HuH-7 (cell line): ENCODE data around the gene KRTAP4-3.
"Not testable (repeated sequence)": the region's sequence is repeated elsewhere in the genome, so short reads cannot be mapped to it uniquely, and the experiment has no call there.

Source experiments
- DNase-seq: peaks from one replicate; pipeline ENCODE4 v3.0.0; 2011; ENCODE audit warnings: low spot score

Gene KRTAP4-3

DNA sequence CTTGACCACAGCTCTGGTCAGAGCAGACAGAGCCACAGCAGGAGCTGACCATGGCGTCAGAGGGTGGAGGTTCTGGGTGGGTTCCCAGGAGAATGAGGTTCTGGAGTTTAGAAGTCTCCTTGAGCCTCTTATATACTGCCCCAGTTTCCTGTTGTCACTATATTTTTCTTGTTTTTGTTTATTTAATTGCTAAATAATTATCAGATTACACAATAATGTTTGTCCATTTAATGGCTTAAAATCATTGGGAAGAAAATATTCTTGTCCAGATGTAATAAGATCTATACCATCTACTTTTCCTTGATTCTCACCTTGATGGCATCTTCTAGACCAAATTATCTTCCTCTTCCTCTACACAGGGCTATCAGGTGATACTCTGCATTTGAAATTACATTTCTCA is at the start of gene KRTAP4-3:
TSS of gene KRTAP4-3 (minus strand) at position 101 of the 400 bp plus-strand sequence. CDS start at position 52, 49 bp downstream.
- no peak for DNase-seq

DNA sequence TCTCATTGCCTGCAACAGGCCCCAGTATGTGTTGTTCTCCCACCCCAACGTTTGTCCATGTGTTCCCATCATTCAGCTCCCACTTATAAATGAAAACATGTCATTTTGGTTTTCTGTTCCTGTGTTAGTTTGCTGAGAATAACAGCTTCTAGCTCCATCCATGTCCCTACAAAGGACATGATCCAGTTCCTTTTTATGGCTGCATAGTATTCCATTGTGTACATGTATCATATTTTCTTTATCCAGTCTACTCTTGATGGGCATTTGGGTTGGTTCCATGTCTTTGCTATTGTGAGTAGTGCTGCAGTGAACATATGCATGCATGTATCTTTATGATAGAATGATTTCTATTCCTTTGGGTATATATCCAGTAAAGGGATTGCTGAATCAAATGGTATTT is 47.7 kb upstream of the KRTAP4-3 start:
- no peak for DNase-seq

DNA sequence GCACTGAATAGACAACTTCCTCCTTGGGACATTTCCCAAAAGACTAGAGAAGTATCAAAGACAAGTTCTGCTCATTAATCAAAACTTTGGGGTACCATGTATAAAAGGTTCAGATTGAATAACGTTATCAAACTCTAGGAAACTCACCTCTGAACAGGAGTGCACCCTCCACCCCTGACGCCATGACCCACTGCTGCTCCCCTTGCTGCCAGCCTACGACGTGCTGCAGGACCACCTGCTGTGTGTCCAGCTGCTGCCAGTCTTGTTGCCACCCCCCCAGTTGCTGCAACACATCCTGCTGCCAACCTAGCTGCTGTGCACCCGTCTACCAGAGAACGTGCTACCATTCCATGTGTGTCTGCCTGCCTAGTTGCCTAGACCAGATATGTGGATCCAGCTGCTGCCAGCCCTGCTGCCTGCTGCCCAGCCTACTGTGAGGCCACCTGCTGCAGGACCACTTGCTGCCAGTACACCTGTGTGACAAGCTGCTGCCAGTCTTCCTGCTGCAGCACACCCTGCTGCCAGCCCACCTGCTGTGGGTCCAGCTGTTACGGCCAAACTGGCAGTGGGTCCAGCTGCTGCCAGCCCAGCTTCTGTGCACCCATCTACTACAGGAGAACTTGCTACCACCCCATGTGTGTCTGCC is 44.6 kb upstream of the KRTAP4-3 start:
- no peak for DNase-seq

DNA sequence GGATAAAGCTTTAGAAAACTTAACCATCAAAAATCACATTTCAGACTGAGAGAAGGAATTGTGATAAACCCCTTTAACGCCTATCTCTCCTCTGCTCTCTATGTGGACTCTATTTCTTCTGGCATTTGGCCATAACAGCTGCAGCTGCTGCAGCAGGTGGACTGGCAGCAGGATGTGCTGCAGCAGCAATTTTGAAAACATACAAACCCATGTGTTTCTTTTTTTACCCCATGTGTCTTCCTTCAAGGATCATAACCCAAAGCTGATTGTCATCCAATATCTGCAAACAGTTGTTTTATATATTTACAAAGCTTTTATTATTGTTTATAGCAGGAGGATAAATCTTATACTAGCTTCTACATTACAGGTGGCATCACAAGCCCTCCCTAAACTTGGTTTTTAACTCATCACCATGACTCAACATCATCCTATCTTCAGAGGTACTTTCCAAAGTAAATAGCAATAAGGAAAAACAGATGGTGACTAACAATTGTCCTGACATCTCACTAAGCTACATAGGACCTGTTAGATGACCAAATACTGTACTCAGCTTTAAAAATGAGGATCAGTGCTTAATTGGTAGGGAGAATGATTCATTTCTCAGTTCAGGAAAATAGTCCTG is 43.9 kb upstream of the KRTAP4-3 start:
- no peak for DNase-seq

DNA sequence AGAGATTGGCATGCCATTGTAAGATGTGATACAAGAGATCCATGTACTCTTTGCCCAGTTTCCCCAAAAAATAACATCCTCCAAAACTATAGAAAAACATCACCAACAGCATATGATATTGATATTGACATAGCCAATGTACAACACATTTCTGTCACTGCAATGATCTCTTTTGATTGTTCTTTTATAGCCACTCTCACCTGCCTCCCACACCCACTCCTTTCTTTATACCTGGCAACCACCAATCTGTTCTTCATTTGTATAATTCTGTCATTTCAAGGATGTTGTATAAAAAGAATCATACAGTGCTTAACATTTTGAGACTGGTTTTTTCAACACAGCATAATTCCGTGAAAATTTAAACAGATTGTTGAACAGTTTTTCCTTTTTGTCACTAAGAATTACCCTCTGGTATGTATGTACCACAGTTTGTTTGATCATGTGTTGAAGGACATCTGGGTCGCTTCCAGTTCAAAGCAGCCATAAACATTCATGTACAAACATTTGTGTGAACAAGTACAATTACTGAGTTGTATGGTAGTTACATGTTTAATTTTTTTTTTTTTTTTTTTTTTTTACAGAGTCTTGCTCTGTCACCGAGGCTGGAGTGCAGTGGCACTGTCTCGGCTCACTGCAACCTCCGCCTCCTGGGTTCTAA is 31.5 kb upstream of the KRTAP4-3 start:
- no peak for DNase-seq

DNA sequence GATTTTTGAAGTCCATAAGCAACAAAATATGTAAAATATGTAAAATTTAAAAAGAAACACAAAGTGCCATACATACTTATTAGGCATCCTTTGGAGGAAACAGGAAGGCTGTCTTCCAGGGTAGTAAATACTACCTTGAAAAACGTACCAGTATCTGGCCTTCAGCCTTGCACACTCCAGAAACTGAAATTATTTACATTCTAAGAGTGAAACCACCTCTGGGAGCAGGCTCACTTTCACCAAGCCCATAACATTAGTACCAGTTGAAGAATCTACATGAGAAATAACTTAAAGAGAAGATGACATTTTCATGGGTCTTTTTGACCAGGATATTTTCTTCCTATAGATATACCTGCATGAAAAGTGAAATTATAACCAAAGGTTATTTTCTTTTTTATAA is 28.0 kb upstream of the KRTAP4-3 start:
- no peak for DNase-seq

DNA sequence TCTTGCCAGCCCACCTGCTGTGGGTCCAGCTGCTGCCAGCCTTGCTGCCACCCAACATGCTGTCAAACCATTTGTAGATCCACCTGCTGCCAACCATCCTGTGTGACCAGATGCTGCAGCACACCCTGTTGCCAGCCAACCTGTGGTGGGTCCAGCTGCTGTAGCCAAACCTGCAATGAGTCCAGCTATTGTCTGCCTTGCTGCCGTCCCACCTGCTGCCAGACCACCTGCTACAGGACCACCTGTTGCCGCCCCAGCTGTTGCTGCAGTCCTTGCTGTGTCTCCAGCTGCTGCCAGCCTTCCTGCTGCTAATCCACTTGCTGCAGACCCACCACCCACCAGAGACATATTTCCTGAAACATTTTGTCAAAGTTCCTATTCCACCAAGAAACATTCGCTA is 22.3 kb upstream of the KRTAP4-3 start:
- DNase-seq, result no peak

DNA sequence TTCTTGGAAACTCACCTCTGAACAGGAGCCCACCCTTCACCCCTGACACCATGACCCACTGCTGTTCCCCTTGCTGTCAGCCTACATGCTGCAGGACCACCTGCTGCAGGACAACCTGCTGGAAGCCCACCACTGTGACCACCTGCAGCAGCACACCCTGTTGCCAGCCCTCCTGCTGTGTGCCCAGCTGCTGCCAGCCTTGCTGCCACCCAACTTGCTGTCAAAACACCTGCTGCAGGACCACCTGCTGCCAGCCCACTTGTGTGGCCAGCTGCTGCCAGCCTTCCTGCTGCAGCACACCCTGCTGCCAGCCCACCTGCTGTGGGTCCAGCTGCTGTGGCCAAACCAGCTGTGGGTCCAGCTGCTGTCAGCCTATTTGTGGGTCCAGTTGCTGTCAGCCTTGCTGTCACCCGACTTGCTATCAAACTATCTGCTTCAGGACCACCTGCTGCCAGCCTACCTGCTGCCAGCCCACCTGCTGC is 21.9 kb upstream of the KRTAP4-3 start, which contains the start of gene KRTAP9-1:
TSS of gene KRTAP9-1 (plus strand) at position 51 of the 482 bp plus-strand sequence. CDS start at position 51, 0 bp downstream.
- DNase-seq, result not testable (repeated sequence)

DNA sequence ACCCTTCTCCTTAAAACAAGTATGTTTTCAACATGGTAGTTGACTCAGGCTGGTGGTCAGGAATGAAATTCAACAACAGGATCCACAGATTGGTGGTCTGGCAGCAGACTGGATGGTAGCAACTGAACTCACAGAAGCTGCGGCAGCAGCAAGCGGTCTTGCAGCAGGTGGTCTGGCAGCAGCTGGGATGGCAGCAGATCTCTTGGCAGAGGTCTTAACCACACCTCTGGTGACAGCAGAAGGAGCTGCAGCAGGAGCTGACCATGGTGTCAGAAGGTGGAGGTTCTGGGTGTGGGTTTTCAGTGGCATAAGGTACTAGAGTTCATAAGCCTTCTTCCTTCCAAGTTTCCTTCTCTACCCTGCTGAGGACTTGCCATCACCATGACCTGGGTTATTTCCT is 18.9 kb upstream of the KRTAP4-3 start:
- DNase-seq, result no peak

DNA sequence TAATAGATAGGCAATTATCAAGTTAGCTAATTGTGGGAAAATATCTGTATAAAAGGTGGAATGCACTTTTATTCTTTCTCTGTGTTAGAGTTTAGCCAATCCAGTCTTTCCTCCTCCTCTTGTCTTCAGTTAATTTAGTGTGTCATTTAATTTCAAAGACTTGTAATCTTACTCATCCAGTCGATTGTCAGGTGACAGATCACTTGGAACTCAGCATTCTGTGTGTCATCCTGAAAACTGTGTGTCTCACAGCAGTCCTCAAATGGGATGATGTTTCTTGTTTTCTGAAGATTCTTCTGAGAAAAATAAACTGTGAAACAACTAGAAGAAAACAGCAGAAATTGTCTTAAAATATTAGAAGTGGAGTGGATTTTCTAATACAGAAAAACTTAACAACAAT is 17.0 kb upstream of the KRTAP4-3 start:
- no peak for DNase-seq

DNA sequence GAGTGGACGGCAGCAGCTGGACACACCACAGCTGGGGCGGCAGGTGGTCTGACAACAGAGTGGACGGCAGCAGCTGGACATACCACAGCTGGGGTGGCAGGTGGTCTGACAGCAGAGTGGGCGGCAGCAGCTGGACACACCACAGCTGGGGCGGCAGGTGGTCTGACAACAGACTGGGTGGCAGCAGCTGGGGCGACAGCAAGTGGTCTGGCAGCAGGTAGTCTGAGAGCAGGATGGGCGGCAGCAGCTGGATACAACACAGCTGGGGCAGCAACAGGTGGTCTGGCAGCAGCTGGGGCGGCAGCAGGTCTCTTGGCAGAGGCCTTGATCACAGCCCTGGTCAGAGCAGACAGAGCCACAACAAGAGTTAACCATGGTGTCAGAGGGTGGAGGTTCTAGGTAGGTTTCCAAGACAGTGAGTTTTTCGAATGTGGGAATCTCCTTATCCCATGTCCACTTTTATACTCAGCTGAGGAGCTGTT is 16.5 kb upstream of the KRTAP4-3 start, which contains the start of gene KRTAP4-1:
TSS of gene KRTAP4-1 (minus strand) at position 432 of the 482 bp plus-strand sequence. CDS start at position 375, 57 bp downstream.
- no peak for DNase-seq

DNA sequence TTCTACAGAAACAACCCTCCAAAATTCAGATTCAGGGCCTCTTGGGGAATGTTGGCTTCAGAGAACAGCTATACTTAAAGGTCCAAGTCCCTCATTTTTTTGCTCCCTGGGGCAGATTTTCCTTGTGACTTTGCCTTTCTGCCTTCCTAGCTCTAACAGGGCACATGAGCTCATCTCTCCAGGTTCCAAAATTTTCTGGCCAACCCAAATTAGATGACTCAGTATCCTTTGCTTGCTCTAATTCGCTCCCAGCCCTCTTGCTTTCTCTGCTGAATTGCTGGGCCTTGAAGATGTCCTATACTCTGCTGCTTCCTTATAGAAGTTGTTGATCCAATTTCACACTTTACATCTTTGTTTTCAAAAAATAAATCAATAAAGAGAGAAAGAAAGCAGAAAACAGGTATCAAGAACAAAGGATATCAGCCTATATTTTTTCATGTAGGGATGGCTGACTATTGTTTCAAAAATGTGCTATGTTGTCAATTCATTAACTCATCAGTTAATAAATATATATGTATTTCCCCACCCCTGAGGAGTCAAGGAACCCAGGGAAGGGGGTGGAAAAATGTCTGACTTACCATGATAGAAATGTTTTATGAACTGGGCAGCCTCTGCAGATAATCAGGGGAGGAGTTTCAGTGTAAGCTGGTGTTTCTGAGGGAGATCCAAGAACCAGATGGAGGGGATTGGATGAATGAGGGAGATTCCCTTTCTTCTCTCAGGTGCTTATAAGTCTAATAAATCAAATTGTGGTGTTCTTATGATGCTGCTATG is 11.0 kb upstream of the KRTAP4-3 start:
- DNase-seq, result no peak

DNA sequence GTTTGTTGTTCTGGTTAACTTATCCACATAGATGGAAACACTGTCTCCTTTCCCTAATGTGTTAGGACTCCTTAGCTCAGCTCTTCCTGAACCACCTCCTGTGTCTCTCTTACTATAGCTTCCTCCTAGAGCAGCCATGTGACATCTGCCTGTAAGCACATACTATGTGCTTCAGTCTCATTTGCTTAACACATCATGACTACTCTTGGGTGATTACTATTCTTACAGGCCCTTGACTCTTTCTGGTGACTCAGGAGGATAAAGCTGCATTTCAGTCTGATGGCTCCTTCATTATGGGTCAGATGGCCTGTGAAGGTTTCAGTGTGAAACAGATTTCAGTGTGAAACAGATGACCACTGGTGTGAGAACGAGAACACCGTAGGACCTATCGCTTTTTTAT is 10.3 kb upstream of the KRTAP4-3 start:
- DNase-seq, result no peak

DNA sequence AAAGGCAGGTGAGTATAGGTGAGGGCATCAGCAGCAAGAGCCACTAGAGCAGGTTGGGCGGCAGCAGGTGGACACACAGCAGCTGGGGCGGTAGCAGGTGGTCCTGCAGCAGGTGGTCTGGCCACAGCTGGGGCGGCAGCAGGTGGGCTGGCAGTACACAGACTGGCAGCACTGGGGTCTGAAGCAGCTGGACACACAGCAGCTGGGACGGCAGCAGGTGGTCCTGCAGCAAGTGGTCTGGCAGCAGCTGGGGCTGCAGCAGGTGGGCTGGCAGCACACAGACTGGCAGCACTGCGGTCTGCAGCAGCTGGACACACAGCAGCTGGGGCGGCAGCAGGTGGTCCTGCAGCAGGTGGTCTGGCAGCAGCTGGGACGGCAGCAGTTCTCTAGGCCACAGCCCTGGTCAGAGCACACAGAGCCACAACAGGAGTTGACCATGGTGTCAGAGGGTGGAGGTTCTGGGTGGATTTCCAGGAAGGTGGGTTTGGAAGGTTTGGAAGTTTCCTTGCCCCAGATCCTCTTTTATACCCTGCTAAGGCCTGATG is 9.8 kb upstream of the KRTAP4-3 start, which contains the start of gene KRTAP4-2:
TSS of gene KRTAP4-2 (minus strand) at position 495 of the 545 bp plus-strand sequence. CDS start at position 438, 57 bp downstream.
- DNase-seq, result no peak

DNA sequence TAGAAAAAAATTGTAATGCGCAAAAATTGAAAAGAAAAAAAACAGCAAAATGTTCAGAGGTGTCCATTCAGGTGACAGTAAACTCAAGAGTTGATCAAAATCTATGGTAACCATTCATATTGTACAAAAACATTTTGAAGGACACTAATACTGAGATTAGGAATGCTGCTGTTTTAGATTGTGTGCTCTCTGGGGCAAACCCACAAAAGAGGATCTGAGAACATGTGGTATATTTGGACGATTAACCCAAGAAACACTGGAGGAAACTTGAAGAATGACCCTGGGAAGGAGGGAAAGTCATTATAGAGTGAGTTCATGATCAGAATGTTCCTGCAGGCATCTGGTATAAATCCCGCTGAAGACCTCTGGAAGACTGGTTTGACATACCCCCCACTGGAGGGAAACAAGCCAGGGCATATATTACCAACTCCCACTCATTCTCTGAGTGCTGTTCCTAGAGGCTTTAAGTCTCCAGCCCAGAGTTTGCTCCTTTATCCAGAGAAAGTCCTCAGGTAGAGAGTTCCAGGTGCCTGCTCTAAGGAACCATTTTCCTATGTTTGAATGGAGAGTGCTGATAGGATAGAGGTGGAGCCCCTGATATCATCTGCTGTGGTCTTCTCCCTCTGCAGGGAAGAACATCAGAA is 8.8 kb upstream of the KRTAP4-3 start:
- no peak for DNase-seq

DNA sequence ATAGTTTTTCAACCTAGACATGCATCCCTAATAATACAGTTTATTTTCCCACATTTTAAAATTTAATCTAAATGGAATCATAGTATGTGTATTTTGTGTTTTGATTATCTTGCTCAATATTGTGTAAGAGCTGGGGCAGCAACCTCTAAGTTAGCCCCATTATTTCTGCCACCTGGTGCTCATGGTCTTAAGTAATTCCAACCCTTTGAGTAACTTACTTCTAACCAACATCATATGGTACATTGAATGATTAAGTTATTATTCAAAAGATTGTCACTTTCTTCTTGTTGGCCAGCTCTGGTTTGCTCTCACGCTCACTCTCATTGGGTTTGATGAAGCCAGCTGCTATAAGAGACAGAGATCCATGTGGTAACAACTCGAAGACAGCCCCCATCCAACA is 3.9 kb upstream of the KRTAP4-3 start:
- DNase-seq, result no peak

DNA sequence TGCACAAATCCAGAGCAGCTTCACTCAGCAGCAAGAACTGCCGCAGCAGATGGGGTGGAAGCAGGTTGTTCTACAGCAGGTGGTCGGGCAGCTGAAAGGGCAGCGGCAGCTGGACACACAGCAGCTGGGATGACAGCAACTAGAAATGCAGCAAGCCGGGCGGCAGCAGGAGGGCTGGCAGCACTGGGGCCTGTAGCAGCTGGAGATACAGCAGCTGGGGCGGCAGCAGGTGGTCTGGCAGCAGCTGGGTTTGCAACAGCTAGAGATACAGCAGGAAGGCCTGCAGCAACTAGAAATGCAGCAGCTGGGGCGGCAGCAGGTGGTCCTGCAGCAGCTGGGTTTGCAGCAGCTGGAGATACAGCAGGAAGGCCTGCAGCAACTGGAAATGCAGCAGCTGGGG is 460 bp downstream of the KRTAP4-3 start:
- DNase-seq, result no peak

DNA sequence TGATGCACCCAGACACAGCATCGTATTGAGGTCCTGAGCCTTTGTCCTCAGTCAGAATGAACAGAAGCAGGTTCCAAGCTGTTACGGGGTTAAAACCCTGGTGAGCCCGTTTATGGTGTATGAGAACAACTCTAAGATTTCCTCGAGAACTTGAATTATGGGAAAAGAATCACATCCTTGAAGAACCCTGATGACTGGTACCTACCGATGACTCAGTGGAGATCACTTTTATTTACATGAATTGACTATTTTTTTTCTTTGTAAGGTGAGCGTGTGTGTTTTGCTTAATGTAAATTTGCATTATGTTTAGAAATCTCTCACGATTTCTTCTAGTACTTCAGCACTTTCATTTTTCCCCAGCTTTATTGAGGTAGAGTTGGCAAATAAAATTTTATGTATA is 4.2 kb downstream of the KRTAP4-3 start:
- no peak for DNase-seq

DNA sequence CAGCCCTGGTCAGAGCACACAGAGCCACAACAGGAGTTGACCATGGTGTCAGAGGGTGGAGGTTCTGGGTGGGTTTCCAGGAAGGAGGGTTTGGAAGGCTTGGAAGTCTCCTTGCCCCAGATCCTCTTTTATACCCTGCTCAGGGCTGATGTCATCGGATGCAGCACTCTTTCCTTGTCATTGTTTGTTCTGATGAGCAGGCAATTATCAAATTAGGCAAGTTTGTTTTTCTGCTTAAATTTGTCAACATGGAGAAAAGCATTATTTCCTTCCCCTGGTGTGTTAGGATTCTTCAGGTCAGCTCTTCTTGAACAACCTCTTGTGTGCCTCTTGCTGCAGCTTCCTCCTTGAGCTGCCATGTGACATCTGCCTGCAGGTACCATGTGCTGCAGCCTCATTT is 7.4 kb downstream of the KRTAP4-3 start, which contains the start of gene KRTAP4-4:
TSS of gene KRTAP4-4 (minus strand) at position 101 of the 400 bp plus-strand sequence. CDS start at position 44, 57 bp downstream.
- no peak for DNase-seq

DNA sequence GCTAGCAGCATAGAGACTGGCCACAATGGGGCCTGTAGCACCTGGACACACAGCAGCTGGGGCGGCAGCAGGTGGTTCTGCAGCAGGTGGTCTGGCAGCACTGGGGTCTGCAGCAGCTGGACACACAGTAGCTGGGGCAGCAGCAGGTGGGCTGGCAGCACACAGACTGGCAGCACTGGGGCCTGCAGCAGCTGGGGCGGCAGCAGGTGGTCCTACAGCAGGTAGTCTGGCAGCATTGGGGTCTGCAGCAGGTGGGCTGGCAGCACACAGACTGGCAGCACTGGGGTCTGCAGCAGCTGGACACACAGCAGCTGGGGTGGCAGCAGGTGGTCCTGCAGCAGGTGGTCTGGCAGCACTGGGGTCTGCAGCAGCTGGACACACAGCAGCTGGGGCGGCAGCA is 7.8 kb downstream of the KRTAP4-3 start:
- DNase-seq, result not testable (repeated sequence)

DNA sequence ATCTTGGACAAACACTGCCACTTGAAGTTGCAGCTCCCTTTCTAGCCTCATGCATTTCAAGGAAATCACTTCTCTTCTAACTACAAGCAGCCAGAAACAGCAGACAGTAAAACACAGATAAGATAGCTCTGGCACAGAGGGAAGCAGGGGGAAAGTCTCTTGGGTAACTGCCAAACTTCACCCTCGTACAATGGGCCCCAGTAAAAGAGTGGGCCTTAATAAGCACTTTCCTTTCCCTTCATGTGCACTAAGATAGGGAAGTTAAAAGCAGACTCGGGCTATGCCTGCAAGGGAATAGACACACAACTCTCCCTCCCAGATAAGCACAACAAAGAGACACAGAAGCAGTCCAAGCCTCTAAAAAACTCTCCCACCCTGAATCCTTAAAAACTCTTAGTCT is 14.2 kb downstream of the KRTAP4-3 start:
- no peak for DNase-seq
